HepG2 (cell line): ENCODE results near the gene SF3B6. TPM values are rescaled to one million over a fixed set of nuclear protein-coding genes. Genes with fewer than 3 reads are reported as not detected.

Source experiments
- ATF4 ChIP-seq, 2 experiments: fragments of 450-650 bp in 1 of 2; sonication (generic) in 1 of 2; formaldehyde crosslinking; IDR thresholded peaks; 2 replicates each; pipeline versions ENCODE4 v1.5.0 to v1.8.0; 2020 to 2022; ENCODE audit warnings: mild to moderate bottlenecking in 1 of 2, missing genetic modification reagents in 1 of 2
- BCL6 ChIP-seq: IDR thresholded peaks from 2 replicates; pipeline ENCODE4 v1.6.1; 2016; ENCODE audit warnings: missing genetic modification reagents, missing compliant biosample characterization
- BCLAF1 ChIP-seq: fragments of 450-650 bp; IDR thresholded peaks from 2 replicates; pipeline ENCODE4 v1.6.1; 2017; ENCODE audit warnings: mild to moderate bottlenecking
- BRF2 ChIP-seq: sonication (generic); formaldehyde crosslinking; IDR thresholded peaks from 2 replicates; pipeline ENCODE4 v1.8.1; 2022; ENCODE audit warnings: mild to moderate bottlenecking, missing genetic modification reagents
- CENPBD1 ChIP-seq: sonication (generic); formaldehyde crosslinking; IDR thresholded peaks from 2 replicates; pipeline ENCODE4 v1.8.0; 2022; ENCODE audit warnings: missing genetic modification reagents, low read depth, mild to moderate bottlenecking, borderline replicate concordance
- EP300 ChIP-seq, 3 experiments: sonication (generic) in 1 of 3; formaldehyde crosslinking in 1 of 3; IDR thresholded peaks; 2 replicates each; pipeline versions ENCODE4 v1.5.1 to v1.6.1; 2011 to 2020; ENCODE audit warnings: low read depth in 2 of 3, low read length in 2 of 3, borderline replicate concordance in 1 of 3, improper control_type of control experiment in 1 of 3, mild to moderate bottlenecking in 1 of 3, missing genetic modification reagents in 1 of 3, moderate library complexity in 1 of 3
- FOXO1 ChIP-seq: sonication (generic); formaldehyde crosslinking; IDR thresholded peaks from 2 replicates; pipeline ENCODE4 v1.4.0; 2020; ENCODE audit warnings: missing genetic modification reagents
- HNF4G ChIP-seq, 2 experiments: sonication (generic) in 1 of 2; formaldehyde crosslinking in 1 of 2; IDR thresholded peaks; 2 replicates each; pipeline versions ENCODE4 v1.4.0 to v1.6.1; 2011 to 2020; ENCODE audit warnings: borderline replicate concordance in 2 of 2, low read depth in 2 of 2, mild to moderate bottlenecking in 2 of 2, low read length in 1 of 2, missing genetic modification reagents in 1 of 2, moderate library complexity in 1 of 2
- IRF2 ChIP-seq: IDR thresholded peaks from 2 replicates; pipeline ENCODE4 v1.6.1; 2018; ENCODE audit warnings: missing genetic modification reagents, missing compliant biosample characterization
- MLX ChIP-seq: IDR thresholded peaks from 2 replicates; pipeline ENCODE4 v1.6.1; 2016
- PHF20 ChIP-seq: sonication (generic); formaldehyde crosslinking; IDR thresholded peaks from 2 replicates; pipeline ENCODE4 v1.5.0; 2020; ENCODE audit warnings: mild to moderate bottlenecking, missing genetic modification reagents
- POGZ ChIP-seq: sonication (generic); formaldehyde crosslinking; IDR thresholded peaks from 2 replicates; pipeline ENCODE4 v1.4.0; 2020; ENCODE audit warnings: mild to moderate bottlenecking, missing genetic modification reagents
- SMARCC2 ChIP-seq: fragments of 450-650 bp; IDR thresholded peaks from 2 replicates; pipeline ENCODE4 v1.6.1; 2017; ENCODE audit warnings: antibody characterized with exemption, mild to moderate bottlenecking
- TCF7L2 ChIP-seq: IDR thresholded peaks from 2 replicates; pipeline ENCODE4 v1.6.1; 2011; ENCODE audit warnings: mild to moderate bottlenecking, low read depth, low read length, moderate library complexity
- ZBTB21 ChIP-seq: sonication (generic); formaldehyde crosslinking; IDR thresholded peaks from 2 replicates; pipeline ENCODE4 v1.4.0; 2020; ENCODE audit warnings: missing genetic modification reagents
- ZBTB3 ChIP-seq: sonication (generic); formaldehyde crosslinking; IDR thresholded peaks from 2 replicates; pipeline ENCODE4 v1.4.0; 2020; ENCODE audit warnings: low read depth, mild to moderate bottlenecking, moderate library complexity, missing genetic modification reagents, borderline replicate concordance
- ZNF251 ChIP-seq: sonication (generic); formaldehyde crosslinking; IDR thresholded peaks from 2 replicates; pipeline ENCODE4 v1.9.0; 2021; ENCODE audit warnings: mild to moderate bottlenecking, missing genetic modification reagents
- ZNF605 ChIP-seq: sonication (generic); formaldehyde crosslinking; IDR thresholded peaks from 2 replicates; pipeline ENCODE4 v1.8.0; 2022; ENCODE audit warnings: mild to moderate bottlenecking, missing genetic modification reagents
- ZNF616 ChIP-seq: sonication (generic); formaldehyde crosslinking; IDR thresholded peaks from 2 replicates; pipeline ENCODE4 v1.5.0; 2020; ENCODE audit warnings: low read depth, mild to moderate bottlenecking, missing genetic modification reagents
- ZNF670 ChIP-seq: sonication (generic); formaldehyde crosslinking; IDR thresholded peaks from 2 replicates; pipeline ENCODE4 v1.8.0; 2022; ENCODE audit warnings: mild to moderate bottlenecking, missing genetic modification reagents, borderline replicate concordance
- ZNF672 ChIP-seq: sonication (generic); formaldehyde crosslinking; IDR thresholded peaks from 2 replicates; pipeline ENCODE4 v1.8.1; 2022; ENCODE audit warnings: missing genetic modification reagents
- ZNF776 ChIP-seq: sonication (generic); formaldehyde crosslinking; IDR thresholded peaks from 2 replicates; pipeline ENCODE4 v1.4.0; 2020; ENCODE audit warnings: mild to moderate bottlenecking, missing genetic modification reagents
- ZSCAN12 ChIP-seq: sonication (generic); formaldehyde crosslinking; IDR thresholded peaks from 2 replicates; pipeline ENCODE4 v1.9.0; 2021; ENCODE audit warnings: mild to moderate bottlenecking, missing genetic modification reagents
- polyA plus RNA-seq, 8 experiments: library from polyadenylated mRNA; depleted of rRNA in 3 of 8; stranded (reverse) in 7 of 8; unstranded in 1 of 8; fragments of >200 nt; fragmentation: Illumina TruSeq in 4 of 8; extraction: Trizol in 4 of 8; gene quantifications; 2 replicates each; pipeline versions ENCODE4 v1.2.1 to v1.2.3, GENCODE V29; 2011 to 2016; ENCODE audit warnings: low read depth in 4 of 8, missing spikeins in 1 of 8, mixed read lengths in 1 of 8; ENCODE audit not compliant: insufficient read depth in 1 of 8
- total RNA-seq, 5 experiments: library from RNA; depleted of rRNA; stranded (reverse); fragments of >200 nt; fragmentation: Illumina TruSeq; extraction: Trizol; gene quantifications; 2 replicates each; pipeline ENCODE4 v1.2.3, GENCODE V29; 2016; ENCODE audit warnings: low read depth in 1 of 5

Gene SF3B6
- total and polyA plus RNA-seq, 2 of the 13 experiments (the other 11 are each of a cell fraction or from before 2014, with no cell fraction given), result 177 to 182 TPM

GRCh38 chr2:24123195-24123921 lies 47.2 kb upstream of the SF3B6 start, which contains the start of the genes FAM228B and PFN4 (continued):
- TF ChIP-seq ZNF776 (CRISPR knock-in tag) (peak; percentile 92), MLX (CRISPR knock-in tag) (peak; percentile 9; the same call in 1 of the 2 replicates), ATF4 (CRISPR knock-in tag; IDR thresholded peaks at IDR 0.05) (no peak), ZBTB3 (no peak), CENPBD1 (CRISPR knock-in tag) (no peak), FOXO1 (CRISPR knock-in tag) (peak; percentile 9; the same call in 1 of the 2 replicates), ZNF251 (no peak), ZNF616 (CRISPR knock-in tag) (0 out of 2 replicates have a peak, but pooled peaks have one; percentile 69), ZBTB21 (CRISPR knock-in tag) (no peak), HNF4G (IDR thresholded peaks at IDR 0.05; ENCODE audit: borderline replicate concordance, low read depth, low read length) (no peak), HNF4G (CRISPR knock-in tag; IDR thresholded peaks at IDR 0.05; ENCODE audit: borderline replicate concordance, low read depth) (no peak), EP300 (IDR thresholded peaks at IDR 0.05; ENCODE audit: low read depth in 2 of 2, low read length in 2 of 2) (no peak), EP300 (CRISPR knock-in tag; IDR thresholded peaks at IDR 0.05; ENCODE audit: borderline replicate concordance) (no peak), SMARCC2 (no peak), ZSCAN12 (CRISPR knock-in tag) (0 out of 2 replicates have a peak, but pooled peaks have one; percentile 22), POGZ (CRISPR knock-in tag) (peak; percentile 44; the same call in 1 of the 2 replicates), ZNF672 (CRISPR knock-in tag) (no peak), TCF7L2 (no peak), BRF2 (CRISPR knock-in tag) (no peak; the same call in 1 of the 2 replicates), IRF2 (CRISPR knock-in tag) (no peak; the same call in 1 of the 2 replicates), ZNF670 (CRISPR knock-in tag) (peak; percentile 70; the same call in 1 of the 2 replicates), BCL6 (0 out of 2 replicates have a peak, but pooled peaks have one; percentile 47), PHF20 (peak; percentile 76), BCLAF1 (no peak), ZNF605 (CRISPR knock-in tag) (peak; percentile 59)
